GM13977 (cell line): ENCODE measurements around the gene STK32B.
"Not testable (repeated sequence)": the region's sequence is repeated elsewhere in the genome, so short reads cannot be mapped to it uniquely, and the experiment has no call there.

Experiments used
- DNase-seq: peaks from one replicate; pipeline ENCODE4 v3.0.0; 2012; ENCODE audit warnings: low spot score
- in situ Hi-C: fragments of 300-500 bp; cut with MboI; formaldehyde crosslinking; loops from one replicate; pipeline ENCODE4 v1.12.0; 2022; ENCODE audit warnings: low sequenced_read_pairs, low pct_unique_long_range_greater_than_20kb, mixed read lengths, inconsistent platforms; ENCODE audit not compliant: unreplicated experiment
- TF ChIP-seq, protein P1 (sequence below): IDR thresholded peaks from 2 replicates; pipeline ENCODE4 v1.5.1; 2012; ENCODE audit warnings: mild to moderate bottlenecking, control low read depth; ENCODE audit not compliant: insufficient read depth; ENCODE audit errors: extremely low read depth, missing control alignments

The STK32B gene

GRCh38 chr4:5247735-5248134 lies 196.5 kb downstream of the STK32B start:
- in situ Hi-C loops = no loop called here
- DNase-seq = no peak
- TF ChIP-seq, protein P1, sequence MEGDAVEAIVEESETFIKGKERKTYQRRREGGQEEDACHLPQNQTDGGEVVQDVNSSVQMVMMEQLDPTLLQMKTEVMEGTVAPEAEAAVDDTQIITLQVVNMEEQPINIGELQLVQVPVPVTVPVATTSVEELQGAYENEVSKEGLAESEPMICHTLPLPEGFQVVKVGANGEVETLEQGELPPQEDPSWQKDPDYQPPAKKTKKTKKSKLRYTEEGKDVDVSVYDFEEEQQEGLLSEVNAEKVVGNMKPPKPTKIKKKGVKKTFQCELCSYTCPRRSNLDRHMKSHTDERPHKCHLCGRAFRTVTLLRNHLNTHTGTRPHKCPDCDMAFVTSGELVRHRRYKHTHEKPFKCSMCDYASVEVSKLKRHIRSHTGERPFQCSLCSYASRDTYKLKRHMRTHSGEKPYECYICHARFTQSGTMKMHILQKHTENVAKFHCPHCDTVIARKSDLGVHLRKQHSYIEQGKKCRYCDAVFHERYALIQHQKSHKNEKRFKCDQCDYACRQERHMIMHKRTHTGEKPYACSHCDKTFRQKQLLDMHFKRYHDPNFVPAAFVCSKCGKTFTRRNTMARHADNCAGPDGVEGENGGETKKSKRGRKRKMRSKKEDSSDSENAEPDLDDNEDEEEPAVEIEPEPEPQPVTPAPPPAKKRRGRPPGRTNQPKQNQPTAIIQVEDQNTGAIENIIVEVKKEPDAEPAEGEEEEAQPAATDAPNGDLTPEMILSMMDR = no peak

DNA sequence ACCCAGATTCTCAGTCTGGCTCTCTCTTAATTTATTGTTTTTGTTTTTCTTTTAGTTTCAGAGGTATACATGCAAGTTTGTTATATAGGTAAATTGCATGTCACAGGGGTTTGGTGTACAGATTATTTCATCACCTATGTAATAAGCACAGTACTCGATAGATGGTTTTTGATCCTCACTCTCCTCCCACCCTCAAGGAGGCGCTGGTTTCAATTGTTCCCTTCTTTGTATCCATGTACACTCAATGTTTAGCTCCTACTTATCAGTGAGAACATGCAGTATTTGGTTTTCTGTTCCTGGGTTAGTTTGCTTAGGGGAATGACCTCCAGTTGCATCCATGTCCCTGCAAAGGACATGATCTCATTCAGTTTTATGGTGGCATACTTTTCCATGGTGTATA lies 198.4 kb downstream of the STK32B start:
- no peak for DNase-seq
- TF ChIP-seq, protein P1 = no peak
- in situ Hi-C loops = no loop called here

GRCh38 chr4:5250536-5250935 lies 199.3 kb downstream of the STK32B start:
- DNase-seq, in situ Hi-C loops: not testable (repeated sequence)

- in situ Hi-C loops = no loop called here
- TF ChIP-seq, protein P1 = no peak
- DNase-seq = no peak
These were observed 205.1 kb downstream of the STK32B start for GRCh38 chr4:5256421-5256820.

DNA sequence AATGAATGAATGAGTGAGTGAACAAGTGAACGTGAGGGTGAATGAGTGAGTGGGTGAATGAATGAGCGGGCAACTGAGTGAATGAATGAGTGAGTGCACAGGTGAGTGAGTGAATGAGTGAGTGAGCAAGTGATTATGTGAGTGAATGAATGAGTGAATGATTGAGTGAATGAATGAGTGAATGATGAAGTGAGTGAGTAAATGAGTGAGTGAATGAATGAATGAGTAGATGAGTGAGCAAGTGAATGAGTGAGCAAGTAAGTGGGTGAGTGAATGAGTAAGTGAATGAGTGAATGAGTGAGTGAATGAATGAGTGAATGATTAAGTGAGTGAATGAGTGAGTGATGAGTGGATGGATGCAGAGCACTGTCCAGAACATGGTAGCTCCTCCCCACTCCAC lies 205.8 kb downstream of the STK32B start:
- TF ChIP-seq, protein P1 = no peak
- in situ Hi-C loops = no loop called here
- no peak for DNase-seq

GRCh38 chr4:5259471-5259870 lies 208.2 kb downstream of the STK32B start:
- TF ChIP-seq, protein P1 = no peak
- in situ Hi-C loops = no loop called here
- DNase-seq = no peak

DNA sequence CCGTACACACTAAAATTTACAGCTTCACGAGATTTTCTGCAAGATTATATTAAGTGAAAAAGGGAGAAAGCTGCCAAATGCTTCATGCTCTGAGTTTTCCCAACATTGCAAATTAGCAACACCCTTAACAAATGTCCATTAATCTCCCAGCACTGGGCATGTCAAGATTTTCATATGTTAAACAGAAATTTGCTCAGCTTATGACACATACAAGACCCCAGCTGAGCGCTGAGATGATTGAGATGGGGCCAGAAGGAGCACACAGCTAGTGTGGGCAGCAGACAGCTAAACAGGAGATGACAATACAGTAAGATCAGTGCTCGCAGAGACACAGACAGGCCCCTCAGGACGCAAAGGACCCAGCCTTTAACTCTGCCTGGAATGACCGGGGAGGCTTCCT lies 208.8 kb downstream of the STK32B start:
- TF ChIP-seq, protein P1 = no peak
- no peak for DNase-seq
- in situ Hi-C loops = no loop called here
